ENCODE results near the gene STK32C. TPM values are rescaled to one million over a fixed set of nuclear protein-coding genes. Genes with fewer than 3 reads are reported as not detected.

STK32C gene
- total RNA-seq, 1 experiment from 2014 or later: 13.9 TPM

GRCh38 chr10:132306343-132306685, 1.4 kb downstream of the STK32C start:
- TF ChIP-seq CTCF (conservative IDR thresholded peaks at IDR 0.05) (no peak), EZH2 (IDR thresholded peaks at IDR 0.05; ENCODE audit: low read depth) (no peak)
- no peaks in the 10 kb centered on the region for H3F3A ChIP-seq (ENCODE audit: insufficient read depth, low read depth)
- ChIA-PET CTCF (no interaction called here), POLR2A (ENCODE audit: unreplicated experiment) (no interaction called here)
- H3K79me2 ChIP-seq (ENCODE audit: low read depth): no peaks in the 10 kb centered on the region
- BruUV-seq (replicated peaks): TSS peak; percentile 27
- H3K4me2 ChIP-seq: peak overlapping the region; percentile 75
- H3K4me1 ChIP-seq (replicated peaks; ENCODE audit: insufficient read depth): peaks cover 5% of the 10 kb centered on the region; the same call in 1 of the 2 replicates
- no peaks in the 10 kb centered on the region for H3K36me3 ChIP-seq (ENCODE audit: low read depth)
- no peaks in the 10 kb centered on the region for H3K9me3 ChIP-seq (ENCODE audit: insufficient read depth, low read depth)
- no peak overlapping the region for H3K27ac ChIP-seq
- H4K20me1 ChIP-seq (ENCODE audit: insufficient read depth): no peaks in the 10 kb centered on the region
- intact Hi-C loops (cut with micrococcal nuclease; ENCODE audit: unreplicated experiment): no loop called here
- DNase-seq: no peak
- no peaks in the 10 kb centered on the region for H3K27me3 ChIP-seq (ENCODE audit: insufficient read depth, low read depth)
- no peaks in the 10 kb centered on the region for H3K9me2 ChIP-seq (ENCODE audit: insufficient read depth)
- H3K4me3 ChIP-seq: peak overlapping the region; percentile 57; the same call in 1 of the 2 replicates
- no peak overlapping the region for H2AFZ ChIP-seq

DNA sequence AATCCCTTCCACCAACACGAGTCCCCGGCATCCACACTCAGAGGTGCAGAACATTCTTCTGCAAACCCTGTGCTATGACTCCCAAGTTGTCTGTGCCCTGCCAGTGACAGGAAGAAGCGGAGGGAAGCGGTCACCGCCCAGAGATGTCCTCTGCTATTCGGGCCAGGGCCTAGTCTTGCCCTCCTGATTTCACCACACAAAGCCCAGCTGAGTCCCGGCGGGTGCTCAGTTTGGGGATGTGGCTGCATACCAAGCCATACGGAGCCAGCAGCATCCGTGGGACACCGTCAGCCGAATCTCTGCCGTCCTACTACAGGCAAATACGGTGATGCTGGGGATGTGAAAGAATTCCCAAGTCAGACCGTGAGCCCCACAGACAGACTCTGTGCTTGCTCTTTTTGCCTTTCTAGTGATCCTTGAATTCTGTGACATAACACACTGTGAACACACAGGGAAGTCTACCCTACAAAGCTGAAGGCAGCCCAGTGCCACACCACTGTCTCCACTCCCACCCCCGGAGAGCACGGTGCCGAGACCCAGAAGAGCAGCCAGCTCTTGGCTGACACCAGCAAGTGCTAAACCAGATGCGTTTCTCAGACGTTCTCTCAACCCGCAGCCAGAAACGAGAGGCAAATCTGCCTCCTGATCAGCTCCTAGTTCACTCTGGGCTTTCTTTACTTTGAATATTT, 2.0 kb downstream of the STK32C start:
- BruUV-seq (replicated peaks): no TSS peak

DNA sequence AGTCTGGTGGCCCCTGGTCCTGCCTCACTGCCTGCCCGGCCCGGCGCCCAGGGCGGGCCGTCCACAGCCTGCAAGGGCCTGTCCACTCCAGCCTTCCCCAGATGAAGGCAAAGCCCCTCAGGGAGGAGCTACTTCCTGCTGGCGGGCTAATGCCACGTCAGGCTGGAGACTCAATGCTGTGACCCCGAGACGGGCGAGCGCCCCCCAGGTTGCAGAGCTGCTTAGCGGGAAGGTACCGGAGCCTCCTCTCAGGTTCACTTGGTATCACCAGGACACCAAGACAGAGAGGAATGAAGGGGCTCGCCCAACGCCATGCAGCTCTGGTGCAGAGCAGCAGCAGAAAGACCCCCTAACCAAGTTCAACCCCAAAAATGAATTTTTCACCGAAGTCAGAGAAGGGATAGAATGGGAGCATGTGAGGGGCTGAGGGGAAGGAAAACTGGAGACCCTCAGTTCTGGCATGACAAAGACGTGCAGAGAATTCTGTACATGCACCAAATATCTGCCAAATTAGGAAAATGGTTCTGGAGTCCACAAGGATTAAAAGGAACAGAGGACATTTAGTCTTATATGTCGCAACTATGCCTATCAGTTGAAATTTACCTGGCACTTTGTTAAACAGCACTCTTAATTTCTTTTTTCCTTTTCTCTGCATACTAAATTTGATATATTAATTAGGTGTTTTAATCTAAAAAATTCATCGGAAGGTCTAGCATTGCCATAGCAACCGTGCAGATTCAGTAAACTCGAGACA, 2.8 kb downstream of the STK32C start:
- Histone ChIP-seq H2AFZ (no peak overlapping the region), H3K4me2 (no peak overlapping the region), H3K4me3 (no peak overlapping the region), H4K20me1 (ENCODE audit: insufficient read depth) (no peaks in the 10 kb centered on the region), H3K9me3 (ENCODE audit: insufficient read depth, low read depth) (no peaks in the 10 kb centered on the region), H3K9me2 (ENCODE audit: insufficient read depth) (no peaks in the 10 kb centered on the region), H3K36me3 (ENCODE audit: low read depth) (no peaks in the 10 kb centered on the region), H3K27me3 (ENCODE audit: insufficient read depth, low read depth) (no peaks in the 10 kb centered on the region), H3K4me1 (replicated peaks; ENCODE audit: insufficient read depth) (peaks cover 5% of the 10 kb centered on the region; the same call in 1 of the 2 replicates), H3F3A (ENCODE audit: insufficient read depth, low read depth) (no peaks in the 10 kb centered on the region), H3K79me2 (ENCODE audit: low read depth) (no peaks in the 10 kb centered on the region), H3K27ac (no peak overlapping the region)
- intact Hi-C loops (cut with micrococcal nuclease; ENCODE audit: unreplicated experiment): no loop called here
- BruUV-seq (replicated peaks): no TSS peak
- TF ChIP-seq EZH2 (IDR thresholded peaks at IDR 0.05; ENCODE audit: low read depth) (no peak), CTCF (conservative IDR thresholded peaks at IDR 0.05) (no peak)
- POLR2A ChIA-PET (ENCODE audit: unreplicated experiment): no interaction called here
- no peak for DNase-seq
- CTCF ChIA-PET: no interaction called here

More for the DNA sequence above, 2.0 kb downstream of the STK32C start:
- Histone ChIP-seq H3K27ac (no peak overlapping the region), H3F3A (ENCODE audit: insufficient read depth, low read depth) (no peaks in the 10 kb centered on the region), H4K20me1 (ENCODE audit: insufficient read depth) (no peaks in the 10 kb centered on the region), H3K9me3 (ENCODE audit: insufficient read depth, low read depth) (no peaks in the 10 kb centered on the region), H3K9me2 (ENCODE audit: insufficient read depth) (no peaks in the 10 kb centered on the region), H3K4me3 (no peak overlapping the region), H2AFZ (no peak overlapping the region), H3K36me3 (ENCODE audit: low read depth) (no peaks in the 10 kb centered on the region), H3K4me2 (no peak overlapping the region), H3K4me1 (replicated peaks; ENCODE audit: insufficient read depth) (peaks cover 5% of the 10 kb centered on the region; the same call in 1 of the 2 replicates), H3K27me3 (ENCODE audit: insufficient read depth, low read depth) (no peaks in the 10 kb centered on the region), H3K79me2 (ENCODE audit: low read depth) (no peaks in the 10 kb centered on the region)
- no peak for DNase-seq
- POLR2A ChIA-PET (ENCODE audit: unreplicated experiment): no interaction called here
- CTCF ChIA-PET: no interaction called here
- no peak for TF ChIP-seq EZH2 (IDR thresholded peaks at IDR 0.05; ENCODE audit: low read depth)
- intact Hi-C loops (cut with micrococcal nuclease; ENCODE audit: unreplicated experiment): no loop called here
